Endothelial cell (in vitro differentiated cells): ENCODE measurements around the gene EHMT1. TPM values are rescaled to one million over a fixed set of nuclear protein-coding genes. Genes with fewer than 3 reads are reported as not detected.
A peak's percentile ranks its signal among the peaks of the same experiment; 100 is the strongest.

Source experiments
- DNase-seq: peaks from one replicate; pipeline ENCODE4 v3.0.0; 2021; ENCODE audit warnings: low spot score
- H3K27ac Mint-ChIP-seq: one replicate; pipeline ENCODE4 v1.8.0; 2021; ENCODE audit warnings: mixed read lengths, inconsistent platforms; ENCODE audit not compliant: unreplicated experiment
- H3K27me3 Mint-ChIP-seq: one replicate; pipeline ENCODE4 v1.8.0; 2021; ENCODE audit warnings: mild to moderate bottlenecking, moderate library complexity, mixed read lengths, inconsistent platforms; ENCODE audit not compliant: unreplicated experiment
- H3K36me3 Mint-ChIP-seq: one replicate; pipeline ENCODE4 v1.8.0; 2021; ENCODE audit warnings: mild to moderate bottlenecking, low read depth, mixed read lengths, inconsistent platforms; ENCODE audit not compliant: unreplicated experiment
- H3K4me1 Mint-ChIP-seq: one replicate; pipeline ENCODE4 v1.8.0; 2021; ENCODE audit warnings: mild to moderate bottlenecking, mixed read lengths, inconsistent platforms; ENCODE audit not compliant: unreplicated experiment
- H3K4me3 Mint-ChIP-seq: one replicate; pipeline ENCODE4 v1.8.0; 2021; ENCODE audit warnings: mild to moderate bottlenecking, mixed read lengths, inconsistent platforms; ENCODE audit not compliant: unreplicated experiment
- H3K9me3 Mint-ChIP-seq: one replicate; pipeline ENCODE4 v1.8.0; 2021; ENCODE audit warnings: mixed read lengths, inconsistent platforms; ENCODE audit not compliant: unreplicated experiment
- total RNA-seq: library from RNA; stranded (reverse); fragmentation: NEBNext Ultra II Directional; extraction: Animal tissue kit (Norgen Biotek cat#: 25700); gene quantifications from one replicate; pipeline ENCODE4 v1.2.1, GENCODE V29; 2021; ENCODE audit not compliant: unreplicated experiment
- TF ChIP-seq, protein P1 (sequence below): fragments of 200-600 bp; sonication (generic); IDR thresholded peaks from one replicate; pipeline ENCODE4 v1.5.0; 2021; ENCODE audit warnings: antibody characterized with exemption; ENCODE audit not compliant: unreplicated experiment

EHMT1 gene
- total RNA-seq, 1 donor from 2014 or later = 120 TPM

DNA sequence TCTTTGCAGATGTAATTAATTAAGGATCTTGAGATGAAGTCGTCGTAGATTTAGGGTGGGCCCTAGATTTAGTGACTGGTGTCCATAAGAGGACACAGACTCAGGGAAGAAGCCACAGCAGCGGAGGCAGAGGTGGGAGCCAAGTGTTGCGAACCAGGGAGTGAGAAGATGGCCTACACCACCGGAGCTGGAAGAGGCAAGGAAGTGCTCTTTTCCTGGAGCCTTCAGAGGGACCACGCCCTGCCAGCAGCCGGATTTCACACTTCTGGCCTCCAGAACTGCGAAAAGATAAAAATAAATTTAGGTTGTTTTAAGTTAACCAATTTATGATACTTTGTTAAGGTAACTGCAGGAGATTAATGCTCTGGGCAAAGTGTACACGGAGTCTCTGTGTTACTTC is 30.7 kb downstream of the EHMT1 start:
- H3K27ac Mint-ChIP-seq = no peak overlapping the region
- peaks cover 34% of the 10 kb centered on the region for H3K4me1 Mint-ChIP-seq

DNA sequence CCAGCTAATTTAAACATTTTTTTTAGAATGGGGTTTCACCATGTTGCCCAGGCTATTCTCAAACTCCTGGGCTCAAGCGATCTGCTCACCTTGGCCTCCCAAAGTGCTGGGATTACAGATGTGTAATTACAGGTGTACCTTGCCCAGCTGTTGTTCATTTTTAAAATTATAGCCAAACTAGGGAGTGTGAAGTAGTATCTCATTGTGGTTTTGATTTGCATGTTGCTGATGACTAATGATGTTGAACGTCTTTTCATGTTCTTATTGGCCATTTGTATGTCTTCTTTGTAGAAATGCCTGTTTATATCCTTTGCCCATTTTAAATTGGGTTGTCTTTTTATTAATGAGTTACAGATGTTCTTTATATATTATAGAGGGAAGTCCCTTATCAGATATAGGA is 31.5 kb downstream of the EHMT1 start:
- peaks cover 5% of the 10 kb centered on the region for H3K27me3 Mint-ChIP-seq
- H3K27ac Mint-ChIP-seq = no peak overlapping the region
- TF ChIP-seq, protein P1, sequence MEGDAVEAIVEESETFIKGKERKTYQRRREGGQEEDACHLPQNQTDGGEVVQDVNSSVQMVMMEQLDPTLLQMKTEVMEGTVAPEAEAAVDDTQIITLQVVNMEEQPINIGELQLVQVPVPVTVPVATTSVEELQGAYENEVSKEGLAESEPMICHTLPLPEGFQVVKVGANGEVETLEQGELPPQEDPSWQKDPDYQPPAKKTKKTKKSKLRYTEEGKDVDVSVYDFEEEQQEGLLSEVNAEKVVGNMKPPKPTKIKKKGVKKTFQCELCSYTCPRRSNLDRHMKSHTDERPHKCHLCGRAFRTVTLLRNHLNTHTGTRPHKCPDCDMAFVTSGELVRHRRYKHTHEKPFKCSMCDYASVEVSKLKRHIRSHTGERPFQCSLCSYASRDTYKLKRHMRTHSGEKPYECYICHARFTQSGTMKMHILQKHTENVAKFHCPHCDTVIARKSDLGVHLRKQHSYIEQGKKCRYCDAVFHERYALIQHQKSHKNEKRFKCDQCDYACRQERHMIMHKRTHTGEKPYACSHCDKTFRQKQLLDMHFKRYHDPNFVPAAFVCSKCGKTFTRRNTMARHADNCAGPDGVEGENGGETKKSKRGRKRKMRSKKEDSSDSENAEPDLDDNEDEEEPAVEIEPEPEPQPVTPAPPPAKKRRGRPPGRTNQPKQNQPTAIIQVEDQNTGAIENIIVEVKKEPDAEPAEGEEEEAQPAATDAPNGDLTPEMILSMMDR = no peak
- peak overlapping the region; percentile 59 for H3K4me3 Mint-ChIP-seq
- peaks cover 24% of the 10 kb centered on the region for H3K36me3 Mint-ChIP-seq
- peaks cover 35% of the 10 kb centered on the region for H3K4me1 Mint-ChIP-seq
- H3K9me3 Mint-ChIP-seq = no peaks in the 10 kb centered on the region
- DNase-seq = no peak

More for the DNA sequence above, 30.7 kb downstream of the EHMT1 start:
- no peaks in the 10 kb centered on the region for H3K9me3 Mint-ChIP-seq
- H3K4me3 Mint-ChIP-seq = no peak overlapping the region
- no peak for DNase-seq
- peaks cover 24% of the 10 kb centered on the region for H3K36me3 Mint-ChIP-seq
- TF ChIP-seq, protein P1 = no peak
- H3K27me3 Mint-ChIP-seq = peaks cover 3% of the 10 kb centered on the region

DNA sequence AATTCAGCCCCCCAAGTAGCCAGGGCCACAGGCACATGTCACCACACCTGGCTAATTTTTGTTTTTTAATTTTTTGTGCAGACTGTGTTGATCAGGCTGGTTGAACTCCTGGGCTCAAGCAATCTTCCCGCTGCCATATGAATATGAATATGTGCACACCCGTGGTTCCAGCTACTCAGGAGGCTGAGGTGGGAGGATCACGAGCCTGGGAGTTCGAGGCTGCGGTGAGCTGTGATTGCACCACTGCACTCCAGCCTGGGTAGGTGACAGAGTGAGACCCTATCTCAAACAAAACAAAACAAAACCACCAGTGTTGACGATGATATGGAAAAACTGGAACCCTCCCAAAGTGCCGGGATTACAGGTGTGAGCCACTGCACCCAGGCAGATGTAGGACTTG is 32.0 kb downstream of the EHMT1 start:
- TF ChIP-seq, protein P1 = no peak
- H3K9me3 Mint-ChIP-seq = no peaks in the 10 kb centered on the region
- H3K36me3 Mint-ChIP-seq = peaks cover 24% of the 10 kb centered on the region
- no peak overlapping the region for H3K27ac Mint-ChIP-seq
- peaks cover 5% of the 10 kb centered on the region for H3K27me3 Mint-ChIP-seq
- no peak for DNase-seq
- peaks cover 38% of the 10 kb centered on the region for H3K4me1 Mint-ChIP-seq
- no peak overlapping the region for H3K4me3 Mint-ChIP-seq

DNA sequence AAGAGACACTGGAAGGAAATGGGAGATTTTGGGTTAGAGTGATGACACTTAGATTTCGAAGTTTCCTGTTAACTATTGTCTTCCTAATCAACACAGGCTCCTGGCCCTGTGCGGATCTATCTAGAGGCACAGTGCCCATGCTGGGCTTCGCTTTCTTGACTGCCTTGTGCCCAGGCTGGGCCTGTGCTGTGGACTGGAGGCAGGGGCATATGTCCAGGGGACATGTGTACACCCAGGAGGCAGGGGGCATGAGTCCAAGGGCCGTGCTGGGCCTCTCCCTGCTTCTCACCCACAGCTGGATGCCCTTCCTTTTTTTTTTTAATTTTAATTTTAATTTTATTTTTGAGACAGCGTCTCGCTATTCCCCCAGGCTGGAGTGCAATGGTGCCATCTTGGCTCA is 37.6 kb downstream of the EHMT1 start:
- no peak overlapping the region for H3K4me3 Mint-ChIP-seq
- peaks cover 9% of the 10 kb centered on the region for H3K36me3 Mint-ChIP-seq
- TF ChIP-seq, protein P1 = no peak
- DNase-seq = no peak
- peaks cover 4% of the 10 kb centered on the region for H3K27me3 Mint-ChIP-seq
- H3K9me3 Mint-ChIP-seq = no peaks in the 10 kb centered on the region
- peaks cover 8% of the 10 kb centered on the region for H3K4me1 Mint-ChIP-seq
- no peak overlapping the region for H3K27ac Mint-ChIP-seq

DNA sequence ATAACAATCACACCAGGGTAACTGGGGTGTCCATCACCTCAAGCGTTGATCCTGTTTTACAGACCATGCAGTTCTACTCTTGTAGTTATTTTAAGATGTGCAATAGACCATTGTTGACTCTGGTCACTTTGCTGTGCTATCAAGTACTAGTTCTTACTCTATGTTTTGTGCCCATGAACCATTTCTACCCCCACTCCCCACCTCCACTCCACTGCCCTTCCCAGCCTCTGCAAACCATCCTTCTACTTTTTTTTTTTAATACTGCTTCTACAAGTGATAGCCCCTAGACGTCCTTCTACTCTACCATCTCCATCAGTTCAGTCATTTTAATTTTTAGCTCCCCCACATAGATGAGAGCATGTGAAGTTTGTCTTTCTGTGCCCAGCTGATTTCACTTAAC is 38.8 kb downstream of the EHMT1 start:
- peaks cover 8% of the 10 kb centered on the region for H3K4me1 Mint-ChIP-seq
- TF ChIP-seq, protein P1 = no peak
- H3K4me3 Mint-ChIP-seq = no peak overlapping the region
- no peak for DNase-seq
- peaks cover 9% of the 10 kb centered on the region for H3K36me3 Mint-ChIP-seq
- peaks cover 4% of the 10 kb centered on the region for H3K27me3 Mint-ChIP-seq
- H3K9me3 Mint-ChIP-seq = no peaks in the 10 kb centered on the region
- H3K27ac Mint-ChIP-seq = no peak overlapping the region
